ENCODE data around the gene HLA-DQB1.
"Not testable (repeated sequence)": the region's sequence is repeated elsewhere in the genome, so short reads cannot be mapped to it uniquely, and the experiment has no call there.

Gene HLA-DQB1

DNA sequence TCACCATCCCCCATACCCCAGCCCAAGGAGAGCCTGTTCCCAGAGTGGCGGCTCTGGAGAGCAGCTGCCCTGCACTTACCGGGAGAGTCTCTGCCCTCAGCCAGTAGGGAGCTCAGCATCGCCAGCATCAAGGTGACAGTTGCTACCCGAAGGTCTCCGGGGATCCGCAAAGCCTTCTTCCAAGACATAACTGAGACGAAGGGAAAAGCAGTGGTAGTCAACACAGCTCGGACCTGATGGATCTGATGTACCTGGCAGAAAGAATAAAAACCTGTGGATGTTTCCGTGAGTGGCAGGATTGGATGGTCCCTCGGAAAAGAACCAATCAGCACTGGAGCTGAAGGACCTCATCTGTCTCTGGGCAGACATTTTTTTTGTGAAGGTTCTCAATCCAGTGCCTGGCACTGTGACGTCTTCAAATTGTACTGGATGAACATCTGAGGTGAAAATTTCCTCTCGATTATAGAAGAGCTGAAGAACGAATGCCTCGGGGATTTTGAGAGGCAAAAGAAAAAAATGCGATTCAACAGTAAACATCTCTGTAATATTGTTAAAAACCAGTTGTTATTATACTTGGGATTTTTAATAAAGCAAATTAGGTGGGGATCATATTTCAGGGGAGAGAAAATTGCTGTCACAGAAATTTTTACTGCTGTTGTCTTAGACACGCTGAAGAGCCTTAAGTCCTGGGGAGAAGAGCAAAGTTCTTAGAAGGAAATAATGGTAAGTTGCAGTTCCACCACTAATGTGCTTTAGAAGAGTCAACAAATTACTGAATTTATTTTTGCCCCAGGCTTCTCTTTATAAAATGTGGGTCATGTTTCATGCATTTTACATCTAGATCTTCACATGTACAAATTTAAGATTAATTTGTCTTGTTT lies at the start of gene HLA-DQB1:
TSS of gene HLA-DQB1 (minus strand) at position 238 of the 881 bp plus-strand sequence. CDS start at position 188, 50 bp downstream.
- no peak for DNase-seq

GRCh38 chr6:32713241-32713640 lies 46.8 kb upstream of the HLA-DQB1 start:
- no peak for DNase-seq

- DNase-seq = no peak
Measured at GRCh38 chr6:32709625-32710024, 43.2 kb upstream of the HLA-DQB1 start.

GRCh38 chr6:32705164-32705563 lies 38.7 kb upstream of the HLA-DQB1 start:
- not testable (repeated sequence) for DNase-seq

DNA sequence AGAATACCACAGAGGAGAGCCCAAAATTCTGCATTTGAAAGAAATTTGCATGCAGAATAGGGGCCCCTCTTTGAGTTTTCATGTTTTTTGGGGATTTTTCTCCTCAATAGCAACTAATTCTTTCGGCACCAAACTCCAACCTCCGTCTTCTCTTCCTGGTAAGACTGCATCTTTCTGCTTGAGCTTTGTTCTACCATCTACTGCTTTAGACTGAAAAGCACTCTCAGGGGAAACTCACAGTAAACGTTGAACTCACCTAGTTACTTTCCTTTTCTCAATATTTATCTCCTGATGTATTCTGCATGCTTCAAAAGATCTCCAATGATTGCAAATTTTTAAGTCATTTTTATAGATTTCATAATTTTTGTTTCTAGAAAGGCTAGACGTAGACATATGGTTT lies 36.9 kb upstream of the HLA-DQB1 start:
- no peak for DNase-seq

DNA sequence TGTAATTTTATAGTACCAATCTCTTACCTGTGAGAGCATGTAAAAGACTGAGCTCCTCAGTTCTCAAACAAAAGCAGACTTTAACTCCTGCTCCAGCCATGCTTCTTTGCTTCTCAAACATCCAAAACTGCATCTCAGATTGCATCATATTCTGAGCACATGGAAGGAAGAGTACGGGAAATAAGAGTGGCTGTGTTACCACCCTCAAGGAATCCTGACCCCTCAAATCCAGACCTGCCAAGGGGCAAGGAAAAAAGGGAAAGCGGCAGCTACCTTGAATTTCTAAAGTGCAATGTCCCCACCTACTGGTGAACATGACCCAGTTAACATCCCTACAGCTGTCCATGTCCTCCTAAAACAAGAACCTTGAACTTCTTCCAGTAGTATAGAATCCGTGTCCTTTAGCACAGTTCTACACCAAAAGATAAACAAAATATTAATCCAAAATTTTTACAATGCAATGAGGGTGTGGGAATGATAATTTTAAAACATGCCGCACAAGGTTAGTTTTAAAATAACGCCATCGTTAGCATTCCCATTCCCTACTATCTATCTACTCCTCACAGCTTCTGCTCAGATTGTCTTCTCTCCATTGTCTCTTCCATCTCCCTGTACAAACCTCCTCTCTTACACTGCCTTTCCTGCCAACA lies 34.1 kb upstream of the HLA-DQB1 start:
- DNase-seq = no peak

DNA sequence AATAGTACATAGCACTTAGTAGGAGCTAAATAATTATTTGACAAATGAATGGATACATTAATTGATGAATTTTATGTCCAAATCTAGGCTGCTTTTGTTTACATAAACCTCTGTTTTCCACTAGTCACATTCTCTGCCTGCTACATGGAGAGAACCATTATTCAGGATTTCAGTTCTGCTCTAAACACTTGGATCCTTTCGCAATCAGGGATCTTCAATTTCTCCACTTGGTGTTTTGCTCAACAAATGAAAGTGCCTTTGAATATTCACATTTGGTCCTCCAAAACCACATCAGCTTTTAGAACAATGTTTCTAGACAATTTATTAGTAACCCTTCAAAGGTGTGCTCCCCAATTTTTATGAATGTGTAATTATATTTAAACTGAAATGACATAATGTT lies 30.6 kb upstream of the HLA-DQB1 start:
- no peak for DNase-seq

DNA sequence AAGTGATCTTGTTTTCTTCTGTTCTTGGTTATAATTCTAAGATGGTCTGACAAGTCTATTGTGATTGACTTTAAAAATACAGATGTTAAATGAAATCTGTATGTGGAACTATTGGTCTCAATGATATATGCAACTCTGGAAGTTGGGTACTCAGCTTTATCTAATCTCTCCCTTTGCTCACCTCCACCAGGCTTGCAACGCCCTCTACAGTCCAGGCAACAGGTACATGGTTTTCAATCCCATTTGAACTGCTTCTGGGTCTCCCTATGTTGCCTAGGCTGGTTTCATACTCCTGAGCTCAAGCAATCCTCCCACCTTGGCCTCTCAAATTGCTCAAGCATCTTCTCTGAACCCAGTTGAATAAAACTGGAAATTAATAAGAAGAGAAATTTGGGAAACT lies 25.6 kb upstream of the HLA-DQB1 start:
- DNase-seq = no peak

DNA sequence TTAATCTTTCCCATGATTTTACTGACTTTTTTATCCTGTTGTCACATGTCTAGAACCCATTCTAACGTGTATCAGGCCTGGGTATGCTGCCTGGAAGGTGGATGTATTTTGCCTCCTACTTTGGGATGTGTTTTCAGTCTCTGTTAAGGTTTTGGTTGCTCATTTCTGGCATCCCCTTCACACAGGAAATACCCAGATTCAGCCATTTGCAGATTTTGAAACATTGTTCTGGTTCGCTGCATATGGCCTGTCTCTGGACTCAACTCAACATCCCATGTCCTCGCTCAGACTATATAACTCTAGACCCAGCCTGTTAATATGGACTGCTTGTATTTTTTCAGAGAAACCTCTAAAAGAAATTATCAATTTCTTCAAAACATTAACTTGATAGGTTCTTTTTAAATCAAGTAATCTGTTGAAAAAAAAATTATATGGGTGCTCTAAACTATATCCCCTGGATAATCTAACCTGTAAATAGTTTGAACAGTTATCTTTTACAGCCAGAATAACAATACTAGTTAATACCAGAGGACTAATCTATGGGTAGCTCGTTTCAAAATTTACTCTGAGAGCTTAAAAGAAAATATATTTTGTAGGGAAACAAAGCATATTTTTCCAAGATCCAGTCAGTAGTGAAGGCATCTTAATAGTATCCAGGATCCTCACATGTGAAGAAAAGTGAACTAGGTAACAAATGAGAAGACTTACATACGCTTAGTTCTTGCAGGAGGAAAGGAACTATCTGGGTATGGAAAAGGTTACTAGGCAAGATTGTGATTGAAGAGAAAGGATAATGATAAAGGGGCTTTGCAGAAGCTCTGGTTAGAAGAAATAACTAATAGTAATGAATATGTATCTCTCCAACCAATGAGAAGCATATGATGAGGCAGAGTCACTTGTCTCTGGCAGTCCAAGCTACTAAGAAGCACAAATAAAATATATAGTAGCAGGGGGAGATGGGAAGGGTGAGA lies 23.4 kb upstream of the HLA-DQB1 start:
- DNase-seq = no peak

DNA sequence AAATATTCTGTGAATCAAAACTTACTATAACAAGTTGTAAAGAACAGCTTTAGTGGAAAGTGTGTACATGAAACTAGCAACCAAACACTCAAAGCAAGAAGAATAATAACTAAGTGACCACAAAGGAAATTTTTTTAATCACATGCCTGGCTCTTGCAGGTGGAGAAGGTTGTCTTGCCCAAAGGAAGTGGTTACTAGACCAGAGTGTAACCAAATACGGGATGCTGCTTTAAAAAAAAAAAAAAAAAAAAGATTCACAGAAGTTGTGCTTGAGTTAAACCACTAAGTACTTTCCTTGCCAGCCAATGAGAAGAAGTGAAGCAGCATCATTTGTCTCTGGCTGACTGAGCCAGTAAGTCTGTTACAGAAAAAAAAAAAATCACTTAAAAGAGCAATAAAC lies 19.1 kb upstream of the HLA-DQB1 start:
- no peak for DNase-seq

- no peak for DNase-seq
Measured at GRCh38 chr6:32684246-32684645, 17.8 kb upstream of the HLA-DQB1 start.

GRCh38 chr6:32680055-32680454 lies 13.6 kb upstream of the HLA-DQB1 start:
- DNase-seq = no peak

GRCh38 chr6:32679492-32679891 lies 13.0 kb upstream of the HLA-DQB1 start:
- DNase-seq = no peak

DNA sequence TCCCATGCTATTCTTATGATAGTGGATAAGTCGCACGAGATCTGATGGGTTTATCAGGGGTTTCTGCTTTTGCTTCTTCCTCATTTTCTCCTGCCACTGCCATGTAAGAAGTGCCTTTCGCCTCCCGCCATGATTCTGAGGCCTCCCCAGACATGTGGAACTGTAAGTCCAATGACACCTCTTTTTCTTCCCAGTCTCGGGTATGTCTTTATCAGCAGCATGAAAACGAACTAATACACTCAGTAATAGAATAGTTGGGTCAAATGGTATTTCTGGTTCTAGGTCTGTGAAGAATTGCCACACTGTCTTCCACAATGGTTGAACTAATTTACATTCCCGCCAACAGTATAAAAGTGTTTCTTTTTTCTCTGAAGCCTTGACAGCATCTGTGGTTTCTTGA lies 7.7 kb upstream of the HLA-DQB1 start:
- not testable (repeated sequence) for DNase-seq

DNA sequence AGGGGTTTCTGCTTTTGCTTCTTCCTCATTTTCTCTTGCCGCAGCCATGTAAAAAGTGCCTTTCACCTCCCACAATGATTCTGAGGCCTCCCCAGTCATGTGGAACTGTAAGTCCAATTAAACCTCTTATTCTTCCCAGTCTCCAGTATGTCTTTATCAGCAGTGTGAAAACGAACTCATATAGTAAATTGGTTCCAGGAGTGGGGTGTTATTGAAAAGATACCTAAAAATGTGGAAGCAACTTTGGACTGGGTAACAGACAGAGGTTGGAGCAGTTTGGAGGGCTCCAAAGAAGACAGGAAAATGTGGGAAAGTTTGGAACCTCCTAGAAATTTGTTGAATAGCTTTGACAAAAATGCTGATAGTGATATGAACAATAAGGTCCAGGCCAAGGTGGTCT lies 5.5 kb upstream of the HLA-DQB1 start:
- not testable (repeated sequence) for DNase-seq

DNA sequence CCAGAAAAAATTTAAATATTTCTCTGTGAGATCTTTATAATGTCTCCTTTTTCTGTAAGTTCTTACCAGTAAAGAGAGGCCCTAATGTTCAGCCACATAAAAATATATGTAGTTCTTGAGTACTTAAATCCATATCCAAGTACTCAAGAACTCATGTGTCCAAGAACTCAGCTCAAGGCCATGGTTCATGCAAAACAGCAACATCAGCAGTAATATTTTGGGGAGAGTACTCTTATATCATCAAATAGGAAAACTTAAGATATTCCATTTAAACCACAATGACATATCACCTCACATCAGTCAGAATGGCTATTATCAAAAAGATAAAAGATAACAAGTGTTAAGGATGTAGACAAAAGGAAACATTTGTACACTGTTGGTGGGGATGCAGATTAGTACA lies 3.4 kb upstream of the HLA-DQB1 start:
- DNase-seq = no peak

DNA sequence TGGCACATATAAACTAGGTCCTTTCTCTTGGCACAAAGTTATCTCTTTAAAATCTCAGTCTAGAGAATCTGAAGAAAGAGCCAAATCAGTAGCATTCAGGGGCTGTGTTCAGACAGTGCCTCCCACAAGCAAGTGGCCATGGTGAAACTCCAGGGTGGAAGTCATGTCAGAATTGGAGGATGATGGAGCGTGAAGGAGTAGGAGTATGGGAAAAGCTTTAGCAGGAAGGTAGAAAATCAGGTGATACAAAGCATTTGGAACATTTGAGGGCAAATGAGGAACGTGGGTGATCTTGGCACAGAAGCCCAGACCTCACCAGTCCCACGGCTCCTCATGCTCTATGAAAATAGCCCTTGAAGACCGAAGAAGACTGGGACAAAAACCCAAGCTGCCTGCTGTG lies 2.8 kb upstream of the HLA-DQB1 start:
- DNase-seq = no peak

DNA sequence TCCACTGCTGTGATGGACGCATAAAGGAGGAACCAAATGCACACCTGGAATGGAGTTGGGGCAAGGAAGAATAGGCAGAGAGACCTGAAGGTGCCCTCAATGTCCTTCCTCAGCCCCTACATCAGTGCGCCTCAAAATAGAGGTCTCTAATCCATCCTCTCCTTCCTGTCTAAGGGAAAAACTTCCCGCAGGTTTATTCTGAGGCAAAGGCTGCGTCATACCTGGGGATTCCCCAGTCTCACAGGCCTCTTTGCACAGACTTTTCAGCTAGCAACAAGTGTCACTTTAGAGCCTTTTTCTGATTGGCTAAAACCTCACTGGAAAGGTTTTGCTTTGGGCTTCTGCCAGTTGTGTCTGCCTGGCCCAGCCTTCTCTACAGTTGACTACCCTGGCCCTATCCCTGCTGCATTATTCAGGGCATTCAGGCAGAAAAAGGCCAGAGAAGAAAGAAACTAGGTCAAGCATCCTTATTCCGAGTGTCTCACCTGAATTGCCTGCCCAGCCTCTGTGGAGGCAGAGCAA lies 1.8 kb upstream of the HLA-DQB1 start:
- no peak for DNase-seq

DNA sequence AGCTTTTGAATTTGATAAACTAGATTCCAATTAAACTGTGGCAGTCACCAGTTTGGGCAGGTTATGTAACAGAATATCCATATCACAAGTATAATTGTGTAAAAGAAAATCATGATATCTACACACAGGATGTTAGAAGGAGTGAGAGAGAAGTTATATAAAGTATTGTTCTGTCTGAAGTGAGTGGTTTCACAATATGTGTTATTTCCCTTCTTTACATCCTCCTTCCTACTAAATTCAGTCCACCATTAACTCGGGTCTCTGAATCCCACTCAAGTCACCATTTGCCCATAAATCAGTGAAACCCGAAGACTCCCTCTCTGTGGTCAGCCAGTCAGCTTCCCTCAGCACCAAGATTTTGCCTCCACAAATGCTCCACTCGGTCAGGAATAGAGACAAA lies 796 bp downstream of the HLA-DQB1 start:
- DNase-seq = no peak

DNA sequence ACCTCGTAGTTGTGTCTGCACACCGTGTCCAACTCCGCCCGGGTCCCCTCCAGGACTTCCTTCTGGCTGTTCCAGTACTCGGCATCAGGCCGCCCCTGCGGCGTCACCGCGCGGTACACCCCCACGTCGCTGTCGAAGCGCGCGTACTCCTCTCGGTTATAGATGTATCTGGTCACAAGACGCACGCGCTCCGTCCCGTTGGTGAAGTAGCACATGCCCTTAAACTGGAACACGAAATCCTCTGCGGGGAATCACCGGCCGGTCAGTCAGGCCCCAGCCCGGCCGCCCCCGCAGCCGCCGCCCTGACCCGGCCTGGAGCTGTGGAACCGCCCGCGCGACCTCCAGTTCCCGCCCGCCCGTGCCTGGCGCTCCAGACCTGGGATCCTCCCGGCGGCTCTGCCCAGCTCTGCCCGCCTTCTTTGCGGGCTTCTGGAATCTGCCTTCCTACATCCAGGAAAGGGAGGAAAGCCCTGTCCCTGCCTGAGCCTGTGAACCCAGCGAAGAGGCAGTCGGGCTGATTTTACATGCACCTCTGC lies 1.6 kb downstream of the HLA-DQB1 start:
- DNase-seq = no peak

DNA sequence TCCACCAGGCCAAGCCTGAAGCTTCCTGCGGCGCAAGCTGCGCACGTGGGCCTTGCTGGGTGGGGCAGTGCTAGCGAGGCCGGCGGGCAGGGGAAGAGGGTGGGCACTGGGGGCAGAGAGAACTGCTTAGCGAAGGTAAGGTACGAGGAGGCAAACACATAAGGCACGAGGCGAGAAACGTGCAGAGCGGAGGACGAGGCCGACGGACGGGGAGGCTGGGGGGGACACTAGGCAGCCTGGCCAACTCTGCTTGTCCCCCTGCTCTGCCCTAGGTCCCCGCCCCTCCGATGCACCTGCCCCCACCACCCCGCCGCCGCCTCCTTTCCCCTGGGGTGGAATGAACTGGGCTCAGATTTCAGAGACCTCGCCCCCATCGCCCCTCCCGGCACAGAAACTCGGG lies 2.1 kb downstream of the HLA-DQB1 start:
- no peak for DNase-seq

GRCh38 chr6:32662836-32663235 lies 3.6 kb downstream of the HLA-DQB1 start:
- DNase-seq = no peak

GRCh38 chr6:32662099-32662498 lies 4.4 kb downstream of the HLA-DQB1 start:
- DNase-seq = no peak
